Uterus (tissue), 2 donors: ENCODE data around the gene RBM15.

Source experiments
- CTCF ChIP-seq, 4 experiments: fragments of 200-600 bp in 2 of 4; fragments of 450-650 bp in 2 of 4; sonication (generic) in 2 of 4; IDR thresholded peaks; one replicate each; pipeline ENCODE4 v1.5.1; 2016 to 2019; ENCODE audit warnings: antibody characterized with exemption in 4 of 4, mild to moderate bottlenecking in 2 of 4, moderate library complexity in 1 of 4
- POLR2A ChIP-seq, 2 donors: fragments of 450-650 bp; IDR thresholded peaks; one replicate each; pipeline ENCODE4 v1.6.1; 2016; ENCODE audit warnings: antibody characterized with exemption in 2 of 2, mild to moderate bottlenecking in 1 of 2, moderate library complexity in 1 of 2

- peak in 1 of 4 experiments; percentile 10 for TF ChIP-seq CTCF (IDR thresholded peaks at IDR 0.05)
- TF ChIP-seq POLR2A (IDR thresholded peaks at IDR 0.05), result no peak
These were observed at the start of gene RBM15 for GRCh38 chr1:110338886-110339406.
